Measurements from ENCODE around the gene TRIM54.
A peak's percentile ranks its signal among the peaks of the same experiment; 100 is the strongest.
"Not testable (repeated sequence)": the region's sequence is repeated elsewhere in the genome, so short reads cannot be mapped to it uniquely, and the experiment has no call there.

The TRIM54 gene

GRCh38 chr2:27316655-27317412 lies 34.6 kb downstream of the TRIM54 start:
- DNase-seq: peak; percentile 19

GRCh38 chr2:27319839-27320238 lies 37.6 kb downstream of the TRIM54 start:
- DNase-seq: not testable (repeated sequence)

GRCh38 chr2:27320958-27321543 lies 38.8 kb downstream of the TRIM54 start:
- no peak for DNase-seq

DNA sequence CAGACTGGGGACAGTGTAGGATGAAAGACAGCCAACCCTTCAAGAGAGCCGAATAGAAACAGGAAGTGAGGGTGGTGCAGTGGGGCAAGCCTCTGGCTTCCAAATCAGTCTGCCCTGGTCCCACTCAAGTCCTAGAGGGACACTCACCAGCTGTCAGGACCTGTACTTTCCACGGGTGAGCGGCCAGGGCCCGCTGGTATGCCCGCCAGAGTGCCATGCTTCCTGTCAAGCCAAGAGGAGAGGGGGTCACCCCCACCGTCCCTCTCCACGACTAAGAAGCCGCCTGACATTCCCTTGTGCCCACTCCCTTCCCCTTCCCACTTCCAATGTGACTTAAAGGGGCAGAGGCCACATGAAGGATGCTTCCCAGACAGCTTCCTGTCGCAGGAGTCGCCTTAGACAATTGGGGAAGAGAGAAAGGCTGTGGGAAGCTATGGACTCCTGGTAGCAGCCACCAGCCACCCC lies 40.1 kb downstream of the TRIM54 start:
- no peak for DNase-seq

- peak; percentile 72 for DNase-seq
Observed at GRCh38 chr2:27322766-27323595, 40.8 kb downstream of the TRIM54 start, which contains the start of gene MPV17. Gene MPV17 (minus strand): TSS chr2:27323097. CDS start chr2:27322517, 580 bp downstream.

DNA sequence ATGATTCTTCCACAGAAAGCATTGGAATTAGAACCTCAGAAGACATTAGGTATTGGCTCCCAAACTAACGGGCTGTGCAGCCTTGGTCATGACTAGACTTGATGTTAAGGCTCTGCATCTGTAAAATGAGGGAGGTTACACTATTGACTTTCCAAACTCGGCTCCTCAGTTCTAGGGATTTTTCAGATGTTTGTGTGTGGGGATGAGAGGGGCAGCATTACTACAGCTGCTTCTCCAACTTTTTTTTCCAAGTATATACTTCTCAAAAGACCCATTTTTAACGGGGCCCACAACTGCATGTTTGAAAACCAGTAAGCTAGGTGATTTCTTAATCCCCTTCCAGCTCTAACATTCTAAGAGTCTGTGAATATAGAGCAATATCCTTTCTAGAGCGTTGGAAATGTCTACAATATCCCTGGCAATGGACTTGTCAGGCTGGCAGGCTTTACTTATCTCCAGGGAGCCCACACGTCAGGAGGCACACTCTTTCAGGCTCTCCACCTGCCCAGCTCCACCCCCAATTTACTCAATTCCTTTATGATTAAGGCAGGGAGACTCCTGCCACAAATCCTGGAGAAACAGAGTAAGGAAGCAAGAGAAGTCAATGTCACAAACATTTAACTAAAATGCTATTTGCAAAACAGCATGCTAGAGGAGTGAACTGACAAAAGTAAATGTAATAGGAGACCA lies 41.5 kb downstream of the TRIM54 start:
- no peak for DNase-seq

DNA sequence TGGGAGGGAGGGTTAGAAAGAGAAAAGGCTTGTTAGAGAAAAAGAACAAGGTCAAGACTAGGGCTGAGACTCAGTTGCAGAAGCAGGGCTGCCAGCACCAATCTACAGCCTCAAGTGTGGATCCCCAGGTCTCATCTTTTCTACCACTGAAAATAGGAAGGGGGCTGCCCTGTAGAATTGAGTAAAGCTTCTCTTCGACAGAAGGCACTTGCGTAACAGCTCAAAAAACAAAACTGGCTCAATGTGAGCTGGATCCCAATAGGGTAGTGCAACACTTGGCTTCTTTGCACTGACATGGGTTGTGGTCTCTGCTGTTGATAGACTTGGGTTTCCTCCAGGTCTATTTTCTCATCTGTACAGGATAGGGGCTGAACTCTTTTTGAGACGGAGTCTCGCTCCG lies 42.5 kb downstream of the TRIM54 start:
- no peak for DNase-seq

GRCh38 chr2:27335311-27335710 lies 53.1 kb downstream of the TRIM54 start:
- DNase-seq: no peak

- no peak for DNase-seq
Observed at GRCh38 chr2:27336173-27336572, 53.9 kb downstream of the TRIM54 start.

- DNase-seq: no peak
Observed at GRCh38 chr2:27347641-27348040, 65.4 kb downstream of the TRIM54 start.

DNA sequence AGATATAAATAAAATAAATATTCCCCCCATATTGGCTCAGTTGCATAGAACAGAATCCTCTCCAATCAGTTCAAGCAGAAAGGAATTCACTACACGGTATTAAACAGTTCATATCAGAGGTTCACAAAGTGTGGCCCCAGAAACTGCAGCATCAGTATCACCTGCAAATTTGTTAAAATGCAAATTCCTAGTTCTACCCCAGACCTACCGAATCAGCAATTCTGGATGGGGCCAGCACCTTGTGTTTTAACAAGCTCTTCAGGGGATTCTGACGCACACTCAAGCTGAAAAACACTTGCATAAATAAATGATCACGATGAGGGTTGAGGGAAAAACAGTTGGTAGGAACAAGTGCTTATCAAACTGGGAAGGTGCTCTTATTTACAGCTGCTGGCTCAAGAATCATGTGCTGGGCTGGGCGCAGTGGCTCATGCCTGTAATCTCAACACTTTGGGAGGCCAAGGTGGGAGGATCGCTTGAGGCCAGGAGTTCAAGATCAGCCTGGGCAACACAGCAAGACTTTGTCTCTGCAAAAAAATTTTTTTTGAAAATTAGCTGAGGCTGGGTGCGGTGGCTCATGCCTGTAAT lies 68.0 kb downstream of the TRIM54 start:
- DNase-seq: no peak

DNA sequence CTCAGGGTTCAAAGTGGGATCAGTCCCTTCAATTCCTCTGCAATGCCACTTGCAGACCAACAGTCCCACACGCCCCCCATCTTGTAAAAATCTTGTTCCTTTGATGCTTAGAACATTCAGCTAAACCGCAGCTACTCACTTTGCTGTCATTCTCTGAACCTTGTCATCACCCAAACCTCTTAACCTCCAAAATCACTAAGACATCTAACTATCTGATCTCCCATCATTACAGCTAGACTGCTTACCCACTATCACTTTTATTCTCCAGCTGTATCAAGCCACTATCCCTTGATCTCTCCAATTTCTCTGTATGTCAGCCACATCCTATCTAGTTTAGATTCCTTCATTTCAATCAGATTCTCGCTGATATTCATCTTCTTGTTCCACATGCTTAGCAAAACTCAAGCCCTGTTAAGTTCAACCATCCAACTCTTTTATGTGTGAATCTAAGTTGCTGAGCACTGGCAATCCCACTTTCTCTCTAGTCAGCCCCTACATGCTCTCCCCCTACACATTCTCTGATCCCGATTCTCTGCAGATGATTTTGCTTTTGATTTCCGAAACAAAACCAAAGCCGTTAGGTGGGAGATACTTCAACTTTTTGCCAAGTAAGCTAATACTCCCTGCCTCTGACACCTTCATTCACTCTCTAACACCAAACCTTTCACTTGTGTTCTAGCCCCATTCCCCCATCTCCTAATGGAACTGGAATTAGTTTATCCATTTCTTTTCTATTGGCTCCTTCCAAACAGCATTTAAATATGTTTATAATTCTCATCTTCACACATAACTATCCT lies 69.8 kb downstream of the TRIM54 start:
- DNase-seq: no peak

DNA sequence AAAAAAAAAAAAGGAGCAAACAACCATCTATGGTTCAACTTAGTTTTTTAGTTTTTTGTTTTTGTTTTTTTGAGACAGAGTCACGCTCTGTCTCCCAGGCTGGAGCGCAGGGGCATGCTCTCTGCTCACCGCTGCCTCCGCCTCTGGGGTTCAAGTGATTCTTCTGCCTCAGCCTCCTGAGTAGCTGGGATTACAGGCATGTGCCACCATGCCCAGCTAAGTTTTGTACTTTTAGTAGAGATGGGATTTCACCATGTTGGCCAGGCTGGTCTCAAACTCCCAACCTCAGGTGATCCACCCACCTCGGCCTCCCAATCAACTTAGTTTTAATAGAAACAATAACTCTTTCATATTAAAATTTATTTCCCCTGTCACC lies 71.1 kb downstream of the TRIM54 start:
- not testable (repeated sequence) for DNase-seq

- no peak for DNase-seq
Observed at GRCh38 chr2:27353762-27354596, 71.8 kb downstream of the TRIM54 start.

- no peak for DNase-seq
Observed at GRCh38 chr2:27354597-27354927, 72.3 kb downstream of the TRIM54 start.

DNA sequence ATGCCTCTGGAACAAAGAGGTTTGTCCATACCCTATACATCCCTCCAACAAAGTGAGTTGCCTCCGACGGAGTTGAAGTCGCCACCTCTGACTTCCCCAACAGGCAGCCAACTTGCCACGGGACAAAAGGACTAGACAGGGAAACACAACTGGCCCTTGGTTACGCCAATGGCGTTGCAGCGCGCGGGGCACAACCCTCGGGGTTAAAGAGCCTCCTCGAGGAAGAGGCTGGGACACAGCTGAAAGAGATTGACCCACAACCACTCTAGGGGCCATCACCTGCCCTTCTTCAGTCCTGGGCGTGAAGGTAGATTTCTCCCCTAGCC lies 73.8 kb downstream of the TRIM54 start:
- no peak for DNase-seq

DNA sequence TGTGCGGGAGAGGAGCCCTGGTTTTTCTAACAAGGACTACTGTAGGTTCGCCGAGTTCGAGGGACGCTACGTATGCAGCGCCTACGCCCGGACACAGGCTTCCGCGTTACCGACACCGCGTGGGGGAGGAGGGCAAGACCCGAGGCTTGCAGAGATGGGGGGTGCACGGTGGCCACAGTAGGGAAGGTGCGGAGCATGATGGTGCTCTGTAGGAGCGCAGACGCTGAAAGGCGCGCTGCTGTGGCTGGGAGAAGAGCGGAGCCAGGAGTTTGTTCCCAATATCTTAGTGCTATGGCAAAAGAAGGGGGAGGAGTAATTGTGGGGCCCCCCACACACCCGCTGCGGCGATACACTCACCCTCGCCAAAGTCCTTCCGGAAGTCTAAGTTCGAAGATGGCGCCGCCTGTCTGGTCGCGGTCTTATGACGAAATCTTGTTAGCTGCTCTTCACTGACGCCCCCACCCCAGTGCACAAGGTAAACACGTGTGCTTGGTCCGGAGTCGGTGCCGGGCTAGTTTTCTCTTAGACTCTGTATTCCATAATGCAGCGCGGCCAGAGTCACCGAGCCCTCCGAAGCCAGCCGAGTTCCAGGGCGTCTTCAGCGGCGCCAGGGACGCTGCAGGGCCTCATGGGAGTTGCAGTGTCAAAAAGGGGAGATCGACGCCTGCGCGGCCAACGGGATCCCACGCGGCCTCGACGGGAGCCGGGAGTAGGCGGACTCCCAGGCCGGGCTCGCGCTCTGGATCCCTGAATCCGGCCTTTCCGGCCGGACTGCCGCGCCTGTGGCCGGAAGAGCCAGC lies 74.4 kb downstream of the TRIM54 start, which contains the start of gene GTF3C2:
TSS of gene GTF3C2 (minus strand) at position 383 of the 800 bp plus-strand sequence. CDS start 13,210 bp downstream, outside the sequence.
- peak; percentile 94 for DNase-seq

Measured in NCI-H2081 treated with DMSO at 0.1 percent for 48 hours (cell line).